Endothelial cell of umbilical vein (primary cell): ENCODE measurements around the gene HYPK. TPM values are rescaled to one million over a fixed set of nuclear protein-coding genes. Genes with fewer than 3 reads are reported as not detected.
A peak's percentile ranks its signal among the peaks of the same experiment; 100 is the strongest.

Source experiments
- BruUV-seq: library from RNA; stranded (reverse); fragments of 400-500 nt; replicated peaks from 2 replicates; lab custom pipeline; 2021; lab: Mats Ljungman, UMichigan
- CTCF ChIA-PET: fragments of 300-600, 350-600 bp; sonication (Branson Sonifier 250); formaldehyde crosslinking; loops from one replicate; lab custom pipeline; 2021; ENCODE audit warnings: antibody characterized with exemption, inconsistent platforms; lab: Charles Lee
- POLR2A ChIA-PET: fragments of 300-600, 350-600 bp; sonication (Branson Sonifier 250); formaldehyde crosslinking; loops from one replicate; lab custom pipeline; 2021; ENCODE audit warnings: antibody characterized with exemption, inconsistent platforms; lab: Charles Lee
- DNase-seq: peaks from one replicate; pipeline ENCODE4 v3.0.0-alpha.2; 2011; ENCODE audit warnings: low read depth, low spot score
- FAIRE-seq: peaks from 2 replicates; lab custom pipeline; 2011; peaks lifted over from hg19 to GRCh38; lab: Jason Lieb, UNC
- H2AFZ ChIP-seq: 2 replicates; pipeline ENCODE4 v1.6.0; 2012; ENCODE audit warnings: low read depth, low read length, control low read depth, inconsistent platforms
- H3K27ac ChIP-seq: 2 replicates; pipeline ENCODE4 v1.5.1; 2011; ENCODE audit warnings: low read depth, mild to moderate bottlenecking, control low read depth, low read length, moderate library complexity; ENCODE audit not compliant: insufficient read depth
- H3K27me3 ChIP-seq, 2 experiments: 2 replicates each; pipeline versions ENCODE4 v1.6.0 to v1.6.1; 2011; ENCODE audit warnings: low read length in 2 of 2, mixed read lengths in 1 of 2; ENCODE audit not compliant: control insufficient read depth in 2 of 2, insufficient read depth in 2 of 2
- H3K36me3 ChIP-seq, 2 experiments: 2 replicates in 1 of 2; 3 replicates in 1 of 2; pipeline ENCODE4 v1.5.1; 2011; ENCODE audit warnings: low read length in 2 of 2, mild to moderate bottlenecking in 1 of 2, moderate library complexity in 1 of 2; ENCODE audit not compliant: control insufficient read depth in 2 of 2, insufficient read depth in 2 of 2; ENCODE audit errors: extremely low read depth in 1 of 2
- H3K4me1 ChIP-seq: 3 replicates; pipeline ENCODE4 v1.5.1; 2011; ENCODE audit warnings: mild to moderate bottlenecking, low read length; ENCODE audit not compliant: control insufficient read depth, insufficient read depth; ENCODE audit errors: extremely low read depth
- H3K4me2 ChIP-seq: 2 replicates; pipeline ENCODE4 v1.6.1; 2011; ENCODE audit warnings: low read length, control low read depth, mixed read lengths; ENCODE audit not compliant: insufficient read depth
- H3K4me3 ChIP-seq, 3 experiments: fragments of 200-600 bp in 1 of 3; sonication (generic), shearing (Covaris generic) in 1 of 3; replicated peaks in 1 of 3; 2 replicates each; pipeline ENCODE4 v1.5.1; 2011 to 2016; ENCODE audit warnings: control low read depth in 3 of 3, low read length in 3 of 3, mild to moderate bottlenecking in 2 of 3, inconsistent platforms in 1 of 3, low read depth in 1 of 3, moderate library complexity in 1 of 3; ENCODE audit not compliant: insufficient read depth in 1 of 3
- H3K79me2 ChIP-seq: 2 replicates; pipeline ENCODE4 v1.6.0; 2012; ENCODE audit warnings: low read length, inconsistent platforms; ENCODE audit not compliant: control insufficient read depth, insufficient read depth
- H3K9ac ChIP-seq: replicated peaks from 2 replicates; pipeline ENCODE3; 2011; ENCODE audit warnings: low read length, control low read depth; ENCODE audit not compliant: insufficient read depth; ENCODE audit errors: extremely low read depth
- H3K9me1 ChIP-seq: replicated peaks from 3 replicates; pipeline ENCODE4 v1.6.0; 2011; ENCODE audit warnings: mild to moderate bottlenecking, low read length; ENCODE audit not compliant: control insufficient read depth, insufficient read depth; ENCODE audit errors: extremely low read depth
- H3K9me3 ChIP-seq: replicated peaks from 2 replicates; pipeline ENCODE4 v1.5.1; 2012; ENCODE audit warnings: low read length, inconsistent platforms; ENCODE audit not compliant: control insufficient read depth, insufficient read depth
- H4K20me1 ChIP-seq: replicated peaks from 2 replicates; pipeline ENCODE3; 2011; ENCODE audit warnings: mild to moderate bottlenecking, low read length; ENCODE audit not compliant: control insufficient read depth, insufficient read depth; ENCODE audit errors: extremely low read depth
- CTCF ChIP-seq, 2 donors: IDR thresholded peaks; 1 replicate in 1 of 2; 2 replicates in 1 of 2; pipeline ENCODE4 v1.5.1; 2011; ENCODE audit warnings: low read length in 2 of 2, mild to moderate bottlenecking in 2 of 2, moderate library complexity in 2 of 2, control low read depth in 1 of 2, inconsistent platforms in 1 of 2, low read depth in 1 of 2; ENCODE audit not compliant: insufficient read depth in 1 of 2; ENCODE audit errors: extremely low read depth in 1 of 2
- EZH2 ChIP-seq: IDR thresholded peaks from 2 replicates; pipeline ENCODE4 v1.6.1; 2012; ENCODE audit warnings: borderline replicate concordance, low read depth, mild to moderate bottlenecking, moderate library complexity, low read length, inconsistent platforms; ENCODE audit not compliant: severe bottlenecking
- FOS ChIP-seq: IDR thresholded peaks from 2 replicates; pipeline ENCODE4 v1.6.1; 2011; ENCODE audit warnings: mild to moderate bottlenecking, low read length, moderate library complexity, borderline replicate concordance; ENCODE audit not compliant: insufficient read depth
- GATA2 ChIP-seq: IDR thresholded peaks from 2 replicates; pipeline ENCODE4 v1.7.0; 2011; ENCODE audit warnings: low read depth, mild to moderate bottlenecking, moderate library complexity, mixed read lengths, low read length; ENCODE audit not compliant: insufficient read length, insufficient read depth
- JUN ChIP-seq: IDR thresholded peaks from 2 replicates; pipeline ENCODE4 v1.6.1; 2011; ENCODE audit warnings: borderline replicate concordance, low read depth; ENCODE audit not compliant: insufficient read length, insufficient read depth
- MAX ChIP-seq: IDR thresholded peaks from 2 replicates; pipeline ENCODE4 v1.6.1; 2011; ENCODE audit not compliant: insufficient read depth, insufficient read length
- MYC ChIP-seq: IDR thresholded peaks from one replicate; pipeline ENCODE4 v1.6.1; 2011; ENCODE audit warnings: mild to moderate bottlenecking, low read depth, low read length
- POLR2A ChIP-seq: IDR thresholded peaks from 2 replicates; pipeline ENCODE4 v1.6.1; 2012; ENCODE audit warnings: low read depth, mild to moderate bottlenecking, control low read depth, low read length
- POLR2AphosphoS5 ChIP-seq: IDR thresholded peaks from 2 replicates; pipeline ENCODE4 v1.6.1; 2012; ENCODE audit warnings: low read depth, mild to moderate bottlenecking, control low read depth, low read length, moderate library complexity; ENCODE audit not compliant: insufficient read depth
- dilution Hi-C: fragments of 300-500 bp; cut with MboI; formaldehyde crosslinking; loops from one replicate; pipeline ENCODE4 v1.15.0; 2019; ENCODE audit warnings: low sequenced_read_pairs; ENCODE audit not compliant: extremely low pct_ligation_motif_present
- intact Hi-C: fragments of 100-400 bp; cut with micrococcal nuclease; formaldehyde crosslinking; loops from one replicate; pipeline ENCODE4 v1.10.0; 2022
- polyA plus RNA-seq, 4 experiments: library from polyadenylated mRNA; depleted of rRNA in 3 of 4; stranded (reverse) in 3 of 4; unstranded in 1 of 4; fragments of >200 nt; gene quantifications; 2 replicates each; pipeline versions ENCODE4 v1.2.1 to v1.2.3, GENCODE V29; 2011 to 2012; ENCODE audit warnings: missing spikeins in 1 of 4
- total RNA-seq: library from RNA; stranded (reverse); gene quantifications from 2 replicates; pipeline ENCODE4 v1.2.3, GENCODE V29; 2021

HYPK gene
- total and polyA plus RNA-seq, 2 donors (not counting 3 experiments of a cell fraction or from before 2014, with no cell fraction given): 5.2 to 17.8 TPM

- peak; percentile 87 for DNase-seq
- TSS peak; percentile 34 for BruUV-seq
- peak overlapping the region; percentile 96 for H2AFZ ChIP-seq
- peaks cover 6 to 11% of the 10 kb centered on the region in 2 experiments for H3K36me3 ChIP-seq
- ChIA-PET POLR2A (interaction anchor here (0.6 to 1.5 kb wide), 2 partner anchors 23 to 88 kb away, joined by 3 to 4 read pairs; partner anchors contain the start of gene HYPK), CTCF (interaction anchor here (0.6 to 2.8 kb wide), 9 partner anchors 9 to 301 kb away, joined by 3 to 24 read pairs (median 4); partner anchors contain the start of gene SERF2)
- H3K4me1 ChIP-seq: peaks cover 3% of the 10 kb centered on the region
- H3K4me2 ChIP-seq: peak overlapping the region; percentile 88
- H3K9me3 ChIP-seq: no peaks in the 10 kb centered on the region
- FAIRE-seq: no peak
- no peaks in the 10 kb centered on the region for H3K79me2 ChIP-seq
- TF ChIP-seq MAX (no peak), POLR2A (peak; percentile 52), EZH2 (no peak), FOS (no peak), POLR2AphosphoS5 (peak; percentile 27), CTCF (IDR thresholded peaks at IDR 0.05; ENCODE audit: extremely low read depth in 1 of 2, insufficient read depth in 1 of 2, low read depth in 1 of 2, low read length in 2 of 2) (peak; percentile 77 to 89), MYC (no peak), JUN (no peak), GATA2 (no peak)
- peak overlapping the region; percentile 56 to 76 (median 61) for H3K4me3 ChIP-seq
- peak overlapping the region; percentile 48 for H3K27ac ChIP-seq
- H3K9ac ChIP-seq: peak overlapping the region; percentile 76
- H3K27me3 ChIP-seq: no peaks in the 10 kb centered on the region
- no peaks in the 10 kb centered on the region for H3K9me1 ChIP-seq
- intact Hi-C loops (loop anchor here (1.0 kb wide), 1 partner anchor 15 kb away; the partner anchor contains the start of gene SERF2), dilution Hi-C loops (no loop called here)
- no peaks in the 10 kb centered on the region for H4K20me1 ChIP-seq
Observed at GRCh38 chr15:43777267-43777914, 23.0 kb upstream of the HYPK start.
